ENCODE results near the gene FARS2. TPM values are rescaled to one million over a fixed set of nuclear protein-coding genes. Genes with fewer than 3 reads are reported as not detected.

The FARS2 gene
- total RNA-seq, 1 experiment from 2014 or later = 15.0 TPM

DNA sequence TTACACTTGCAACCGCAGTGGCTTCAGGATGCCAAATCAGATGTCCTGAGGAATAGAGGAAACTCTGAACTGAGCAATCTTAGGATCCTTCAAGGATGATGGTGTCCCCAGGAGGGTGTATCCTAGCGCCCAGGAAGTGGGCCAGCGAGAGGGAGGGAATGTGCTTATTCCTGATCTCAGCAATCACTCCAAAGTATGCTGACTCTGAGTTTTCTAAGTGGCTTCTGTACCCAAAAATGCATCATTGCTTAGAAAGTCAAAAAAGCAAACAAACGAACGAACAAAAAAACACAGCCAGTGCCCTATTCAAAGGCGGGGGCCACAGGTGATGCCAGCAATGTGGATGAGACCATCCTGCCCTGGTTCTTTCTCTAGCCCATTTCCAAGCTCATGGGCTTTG, 514.8 kb downstream of the FARS2 start:
- no peaks in the 10 kb centered on the region for H3K4me1 Mint-ChIP-seq
- no peak for ATAC-seq
- POLR2A ChIA-PET = no interaction called here
- TF ChIP-seq FOXK1 (CRISPR knock-in tag; IDR thresholded peaks at IDR 0.05) = no peak
- TF ChIP-seq ZNF232 (CRISPR knock-in tag; IDR thresholded peaks at IDR 0.05) = no peak
- no peaks in the 10 kb centered on the region for H3K27me3 Mint-ChIP-seq (ENCODE audit: low read depth)
- CTCF ChIA-PET = no interaction called here
- H3K4me3 Mint-ChIP-seq = no peak overlapping the region
- 0 out of 2 replicates have a peak, but pooled peaks cover 9% of the 10 kb centered on the region for H3K9me3 Mint-ChIP-seq
- DNase-seq (ENCODE audit: low spot score) = no peak
- no peak overlapping the region for H3K27ac Mint-ChIP-seq
- H3K36me3 Mint-ChIP-seq = no peaks in the 10 kb centered on the region

DNA sequence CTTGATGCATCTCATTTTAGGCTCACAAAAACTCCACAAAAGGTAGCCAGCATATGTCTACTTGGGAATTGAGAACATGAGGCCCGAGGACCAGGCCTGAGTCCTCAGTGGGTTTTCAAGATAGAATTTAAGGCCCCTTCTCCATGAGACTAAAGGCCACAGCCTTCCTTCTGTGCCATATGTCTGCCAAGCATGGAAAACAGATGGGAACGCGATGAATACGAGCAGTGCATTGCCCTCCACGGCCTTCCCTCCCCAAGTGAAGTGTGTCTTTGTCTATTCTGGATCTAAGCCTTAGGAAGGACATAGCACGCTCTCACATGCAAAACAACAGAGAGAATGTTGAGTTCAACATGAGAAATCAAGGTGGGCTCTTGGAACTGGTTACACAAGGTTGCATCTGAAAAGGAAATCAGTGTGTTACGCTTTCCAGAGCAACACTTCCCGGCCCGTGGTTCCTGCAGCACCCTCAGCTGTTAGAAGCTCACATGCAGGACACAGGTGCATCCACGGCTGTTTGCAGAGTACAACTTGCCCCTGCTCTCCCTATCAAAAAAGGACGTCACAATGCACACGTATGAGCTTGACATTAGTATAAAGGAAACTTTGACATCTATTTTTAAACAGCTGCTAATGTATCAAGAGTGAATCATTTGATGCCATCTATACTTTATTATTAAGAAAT, 515.5 kb downstream of the FARS2 start:
- no peak overlapping the region for H3K4me3 Mint-ChIP-seq
- ChIA-PET POLR2A (no interaction called here), CTCF (no interaction called here)
- TF ChIP-seq ZNF121 (CRISPR knock-in tag; IDR thresholded peaks at IDR 0.05) (no peak), CDX4 (CRISPR knock-in tag; IDR thresholded peaks at IDR 0.05; ENCODE audit: borderline replicate concordance) (no peak), ZBTB43 (CRISPR knock-in tag; IDR thresholded peaks at IDR 0.05) (no peak), ZNF232 (CRISPR knock-in tag; IDR thresholded peaks at IDR 0.05) (no peak), ZNF396 (CRISPR knock-in tag; IDR thresholded peaks at IDR 0.05; ENCODE audit: borderline replicate concordance) (no peak), IRF1 (CRISPR knock-in tag; IDR thresholded peaks at IDR 0.05) (no peak), NFYB (CRISPR knock-in tag; conservative IDR thresholded peaks at IDR 0.05; ENCODE audit: low read depth) (no peak), ELF4 (CRISPR knock-in tag; IDR thresholded peaks at IDR 0.05; ENCODE audit: low read depth) (no peak), PRDM15 (CRISPR knock-in tag; IDR thresholded peaks at IDR 0.05) (no peak), OVOL2 (CRISPR knock-in tag; IDR thresholded peaks at IDR 0.05; ENCODE audit: borderline replicate concordance) (no peak), SP1 (CRISPR knock-in tag; conservative IDR thresholded peaks at IDR 0.05) (no peak), ZNF416 (CRISPR knock-in tag; IDR thresholded peaks at IDR 0.05) (no peak), CREB1 (CRISPR knock-in tag; IDR thresholded peaks at IDR 0.05) (no peak), IRF2 (CRISPR knock-in tag; IDR thresholded peaks at IDR 0.05; ENCODE audit: borderline replicate concordance, low read depth) (no peak)
- H3K27me3 Mint-ChIP-seq (ENCODE audit: low read depth) = no peaks in the 10 kb centered on the region; the same call in 1 of the 2 replicates
- no peak overlapping the region for H3K27ac Mint-ChIP-seq
- peaks cover 2% of the 10 kb centered on the region for H3K4me1 Mint-ChIP-seq
- ATAC-seq (no peak), DNase-seq (ENCODE audit: low spot score) (no peak)
- H3K36me3 Mint-ChIP-seq = no peaks in the 10 kb centered on the region
- H3K9me3 Mint-ChIP-seq = 0 out of 2 replicates have a peak, but pooled peaks cover 9% of the 10 kb centered on the region

- POLR2A ChIA-PET = no interaction called here
- no peak for TF ChIP-seq ZSCAN18 (CRISPR knock-in tag; IDR thresholded peaks at IDR 0.05)
- TF ChIP-seq JAZF1 (CRISPR knock-in tag; IDR thresholded peaks at IDR 0.05) = no peak
- no peak for TF ChIP-seq ETV6 (CRISPR knock-in tag; IDR thresholded peaks at IDR 0.05)
- no peak for TF ChIP-seq NR2C2 (CRISPR knock-in tag; IDR thresholded peaks at IDR 0.05)
- no peak for TF ChIP-seq MXD4 (CRISPR knock-in tag; IDR thresholded peaks at IDR 0.05; ENCODE audit: borderline replicate concordance)
- TF ChIP-seq PREB (CRISPR knock-in tag; IDR thresholded peaks at IDR 0.05; ENCODE audit: borderline replicate concordance) = no peak
- no peak for TF ChIP-seq NFATC4 (CRISPR knock-in tag; IDR thresholded peaks at IDR 0.05)
- no peak for TF ChIP-seq ZNF219 (CRISPR knock-in tag; IDR thresholded peaks at IDR 0.05; ENCODE audit: borderline replicate concordance)
- TF ChIP-seq ZBTB21 (CRISPR knock-in tag; IDR thresholded peaks at IDR 0.05; ENCODE audit: borderline replicate concordance) = no peak
These were observed 517.1 kb downstream of the FARS2 start for GRCh38 chr6:5778317-5778857.

More at GRCh38 chr6:5778317-5778857, 517.1 kb downstream of the FARS2 start:
- no peaks in the 10 kb centered on the region; the same call in 1 of the 2 replicates for H3K27me3 Mint-ChIP-seq (ENCODE audit: low read depth)
- DNase-seq (ENCODE audit: low spot score) (no peak), ATAC-seq (no peak)
- no peak overlapping the region for H3K27ac Mint-ChIP-seq
- H3K4me1 Mint-ChIP-seq = peaks cover 16% of the 10 kb centered on the region
- CTCF ChIA-PET = interaction anchor here (0.6 to 1.1 kb wide), 2 partner anchors 157 to 307 kb away, joined by 3 to 4 read pairs; no protein-coding TSS in a partner anchor
- 0 out of 2 replicates have a peak, but pooled peaks cover 9% of the 10 kb centered on the region for H3K9me3 Mint-ChIP-seq
- no peaks in the 10 kb centered on the region for H3K36me3 Mint-ChIP-seq
- no peak overlapping the region for H3K4me3 Mint-ChIP-seq

Measured in WTC11 (cell line).